Vagina (tissue), 2 donors: Measurements from ENCODE around the gene LTBP3. TPM values are rescaled to one million over a fixed set of nuclear protein-coding genes. Genes with fewer than 3 reads are reported as not detected.
A peak's percentile ranks its signal among the peaks of the same experiment; 100 is the strongest.

Experiments
- DNase-seq, 2 donors: peaks; one replicate each; pipeline ENCODE4 v3.0.0-alpha.2; 2017; ENCODE audit errors: extremely low spot score in 2 of 2
- H3K27ac ChIP-seq: fragments of 200-600 bp; sonication (generic); one replicate; pipeline ENCODE4 v1.5.1; 2019
- H3K27me3 ChIP-seq: fragments of 200-600 bp; sonication (generic); one replicate; pipeline ENCODE4 v1.5.1; 2019
- H3K36me3 ChIP-seq, 2 donors: fragments of 200-600 bp; sonication (generic); one replicate each; pipeline ENCODE4 v1.5.1; 2017 to 2019
- H3K4me1 ChIP-seq: fragments of 200-600 bp; sonication (generic); one replicate; pipeline ENCODE4 v1.5.1; 2019
- H3K4me3 ChIP-seq, 2 donors: fragments of 200-600 bp; sonication (generic); 1 replicate in 1 of 2; 2 replicates in 1 of 2; pipeline ENCODE4 v1.5.1; 2016 to 2019
- H3K9me3 ChIP-seq: fragments of 200-600 bp; sonication (generic); one replicate; pipeline ENCODE4 v1.5.1; 2019
- CTCF ChIP-seq, 3 experiments: fragments of 450-650 bp in 2 of 3; fragments of 200-600 bp in 1 of 3; sonication (generic) in 1 of 3; IDR thresholded peaks; one replicate each; pipeline ENCODE4 v1.5.1; 2017 to 2019; ENCODE audit warnings: antibody characterized with exemption in 3 of 3, mild to moderate bottlenecking in 2 of 3, moderate library complexity in 2 of 3
- POLR2A ChIP-seq, 2 donors: fragments of 450-650 bp; IDR thresholded peaks; one replicate each; pipeline ENCODE4 v1.6.1; 2017; ENCODE audit warnings: antibody characterized with exemption in 2 of 2, mild to moderate bottlenecking in 2 of 2, moderate library complexity in 2 of 2
- POLR2AphosphoS5 ChIP-seq, 2 donors: sonication (generic); formaldehyde crosslinking; IDR thresholded peaks; one replicate each; pipeline ENCODE4 v1.9.0; 2017; ENCODE audit warnings: antibody characterized with exemption in 2 of 2, mild to moderate bottlenecking in 2 of 2, low read depth in 1 of 2; ENCODE audit not compliant: insufficient read depth in 1 of 2
- intact Hi-C: fragments of 100-400 bp; cut with DNase I; formaldehyde crosslinking; loops from one replicate; pipeline ENCODE4 v1.15.1; 2023
- total RNA-seq: library from RNA; depleted of rRNA; stranded (reverse); fragments of >200 nt; gene quantifications from one replicate; pipeline ENCODE4 v1.2.3, GENCODE V29; 2016

LTBP3 gene
- total RNA-seq, 1 donor from 2014 or later, result 246 TPM

GRCh38 chr11:65590240-65590738, 32.1 kb upstream of the LTBP3 start:
- Histone ChIP-seq H3K36me3 (peaks cover 0 to 6% of the 10 kb centered on the region in 2 donors), H3K4me1 (peaks cover 41% of the 10 kb centered on the region), H3K27me3 (no peaks in the 10 kb centered on the region), H3K27ac (no peak overlapping the region), H3K9me3 (no peaks in the 10 kb centered on the region), H3K4me3 (no peak overlapping the region)
- intact Hi-C loops, result no loop called here
- no peak for TF ChIP-seq CTCF (IDR thresholded peaks at IDR 0.05)
- no peak for TF ChIP-seq POLR2AphosphoS5 (IDR thresholded peaks at IDR 0.05; ENCODE audit: insufficient read depth in 1 of 2, low read depth in 1 of 2)
- TF ChIP-seq POLR2A (IDR thresholded peaks at IDR 0.05), result no peak
- DNase-seq, result no peak

GRCh38 chr11:65589444-65590239, 31.5 kb upstream of the LTBP3 start:
- intact Hi-C loops, result no loop called here

GRCh38 chr11:65588199-65589054, 30.3 kb upstream of the LTBP3 start:
- TF ChIP-seq POLR2AphosphoS5 (IDR thresholded peaks at IDR 0.05; ENCODE audit: insufficient read depth in 1 of 2, low read depth in 1 of 2), result no peak
- peak in 1 of 3 experiments; percentile 40 for TF ChIP-seq CTCF (IDR thresholded peaks at IDR 0.05)
- TF ChIP-seq POLR2A (IDR thresholded peaks at IDR 0.05), result no peak
- Histone ChIP-seq H3K27ac (peak overlapping the region; percentile 51), H3K4me3 (no peak overlapping the region), H3K36me3 (peaks cover 0 to 17% of the 10 kb centered on the region in 2 donors), H3K27me3 (no peaks in the 10 kb centered on the region), H3K9me3 (no peaks in the 10 kb centered on the region), H3K4me1 (peaks cover 22% of the 10 kb centered on the region)
- intact Hi-C loops, result no loop called here
- DNase-seq, result no peak

More at GRCh38 chr11:65589444-65590239, 31.5 kb upstream of the LTBP3 start:
- no peak overlapping the region for H3K4me3 ChIP-seq
- no peak overlapping the region for H3K27ac ChIP-seq
- no peaks in the 10 kb centered on the region for H3K9me3 ChIP-seq
- TF ChIP-seq POLR2AphosphoS5 (IDR thresholded peaks at IDR 0.05; ENCODE audit: insufficient read depth in 1 of 2, low read depth in 1 of 2) (no peak), POLR2A (IDR thresholded peaks at IDR 0.05) (no peak), CTCF (IDR thresholded peaks at IDR 0.05) (no peak)
- DNase-seq, result no peak
- H3K36me3 ChIP-seq, result peaks cover 0 to 6% of the 10 kb centered on the region in 2 donors
- H3K27me3 ChIP-seq, result no peaks in the 10 kb centered on the region
- peaks cover 34% of the 10 kb centered on the region for H3K4me1 ChIP-seq

- peaks cover 0 to 24% of the 10 kb centered on the region in 2 donors for H3K36me3 ChIP-seq
- no peak for TF ChIP-seq POLR2A (IDR thresholded peaks at IDR 0.05)
- no peak for TF ChIP-seq POLR2AphosphoS5 (IDR thresholded peaks at IDR 0.05; ENCODE audit: insufficient read depth in 1 of 2, low read depth in 1 of 2)
- TF ChIP-seq CTCF (IDR thresholded peaks at IDR 0.05), result no peak
- H3K27ac ChIP-seq, result no peak overlapping the region
- H3K4me3 ChIP-seq, result no peak overlapping the region
- intact Hi-C loops, result no loop called here
- peaks cover 11% of the 10 kb centered on the region for H3K4me1 ChIP-seq
- no peaks in the 10 kb centered on the region for H3K27me3 ChIP-seq
- no peak for DNase-seq
- H3K9me3 ChIP-seq, result no peaks in the 10 kb centered on the region
Observed at GRCh38 chr11:65586676-65587075, 28.5 kb upstream of the LTBP3 start.
